NT2/D1 (cell line): ENCODE results near the gene SPRTN.

Experiments used
- SUZ12 ChIP-seq: IDR thresholded peaks from 2 replicates; pipeline ENCODE4 v1.6.1; 2011; ENCODE audit not compliant: insufficient read length, insufficient read depth; ENCODE audit errors: extremely low read depth
- YY1 ChIP-seq: IDR thresholded peaks from 2 replicates; pipeline ENCODE4 v1.6.1; 2011; ENCODE audit not compliant: insufficient read length, insufficient read depth
- ZNF274 ChIP-seq: IDR thresholded peaks from 2 replicates; pipeline ENCODE4 v1.6.1; 2011; ENCODE audit warnings: mild to moderate bottlenecking, low read depth, low read length

DNA sequence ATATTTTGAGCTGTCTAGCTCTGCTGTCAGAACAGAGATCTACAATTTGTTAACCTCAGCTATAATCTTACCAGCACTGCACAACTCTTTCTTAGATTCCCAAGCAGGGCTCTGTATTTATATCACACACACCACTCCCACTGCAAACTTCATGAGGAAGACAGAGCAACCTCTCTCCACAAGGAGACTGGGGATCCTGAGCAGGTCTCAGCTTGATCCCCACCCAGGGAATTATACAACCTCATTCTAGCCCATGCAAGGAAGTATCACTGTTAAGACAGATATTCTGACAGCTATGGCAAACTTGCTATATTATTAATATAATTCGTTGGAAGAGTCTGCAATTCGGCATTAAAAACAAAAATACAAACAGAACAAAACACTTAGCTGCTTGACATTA lies 43.6 kb downstream of the SPRTN start:
- TF ChIP-seq ZNF274 (no peak), YY1 (no peak), SUZ12 (no peak)
